Measurements from ENCODE around the gene SUDS3.

The SUDS3 gene

DNA sequence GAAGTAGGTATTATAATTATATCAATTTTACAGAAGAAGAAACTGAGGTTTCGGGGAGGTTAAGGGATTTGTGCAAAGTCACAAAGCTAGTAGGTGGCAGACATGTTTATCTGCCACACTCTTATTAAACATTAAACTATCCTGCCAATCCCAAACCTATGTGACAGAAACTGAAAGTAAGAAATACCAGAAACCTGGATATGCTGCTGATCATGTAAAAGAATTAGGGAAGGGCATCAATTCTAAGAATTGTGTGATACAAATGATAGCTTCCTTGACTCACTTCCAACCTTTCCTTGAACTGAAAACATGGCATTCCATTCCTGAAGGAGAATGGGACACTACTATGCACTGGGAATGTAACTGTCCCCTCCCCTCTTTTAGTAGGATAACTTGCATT lies 20.5 kb upstream of the SUDS3 start:
- TF ChIP-seq FOXK2 (IDR thresholded peaks at IDR 0.05) (no peak), ZNF384 (IDR thresholded peaks at IDR 0.05) (no peak)
- ChIA-PET CTCF (no interaction called here), POLR2A (no interaction called here)
- no peak for DNase-seq (ENCODE audit: extremely low spot score)

- CTCF ChIA-PET = interaction anchor here (0.6 to 1.1 kb wide), 3 partner anchors 9 to 44 kb away, joined by 3 to 4 read pairs (median 3); no protein-coding TSS in a partner anchor
Observed at GRCh38 chr12:118356809-118357256, 19.5 kb upstream of the SUDS3 start.

DNA sequence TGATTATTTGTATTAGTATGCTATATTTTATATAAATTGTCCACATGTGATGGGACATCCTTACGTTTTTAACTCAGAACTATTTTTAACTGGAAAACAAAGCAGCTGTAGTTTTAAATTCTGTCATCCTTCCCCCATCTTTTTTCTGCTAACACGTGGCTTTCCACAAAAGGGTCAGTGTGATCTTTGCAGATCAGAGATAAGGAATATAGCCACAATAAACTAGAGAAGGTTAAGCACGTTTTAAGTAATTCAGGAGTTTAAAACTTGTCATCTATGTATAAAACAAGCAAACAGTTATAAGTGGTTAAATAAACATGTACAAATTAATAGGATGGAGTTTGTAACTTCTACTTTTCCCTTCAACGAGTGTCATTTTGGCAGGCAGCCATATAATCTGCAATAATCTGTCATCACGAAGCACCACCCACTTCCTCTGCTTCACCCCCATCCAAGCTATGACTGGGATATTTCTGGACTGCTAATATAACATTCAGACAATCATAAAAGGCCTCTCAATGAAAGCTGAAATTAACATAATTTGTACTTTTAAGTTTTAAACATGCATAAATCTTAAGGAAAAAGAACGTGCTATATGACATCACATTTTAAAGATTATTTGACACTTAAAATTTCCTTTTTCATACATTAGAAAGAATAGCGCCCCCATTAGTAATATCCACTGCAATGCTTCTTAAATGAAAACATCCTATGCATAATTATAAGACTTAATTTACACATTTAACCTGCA lies 18.9 kb upstream of the SUDS3 start:
- ChIA-PET CTCF (interaction anchor here (0.6 to 1.1 kb wide), 3 partner anchors 10 to 45 kb away, joined by 3 to 4 read pairs (median 3); no protein-coding TSS in a partner anchor), POLR2A (interaction anchor here (1.7 to 2.6 kb wide), 2 partner anchors 11 to 15 kb away, joined by 5 to 6 read pairs; partner anchors contain the start of gene TAOK3)
- DNase-seq (ENCODE audit: extremely low spot score) = peak; percentile 47
- TF ChIP-seq HDGF (IDR thresholded peaks at IDR 0.05; ENCODE audit: borderline replicate concordance) (no peak), L3MBTL2 (conservative IDR thresholded peaks at IDR 0.05) (peak; percentile 67), BHLHE40 (IDR thresholded peaks at IDR 0.05; ENCODE audit: borderline replicate concordance) (no peak), SUZ12 (IDR thresholded peaks at IDR 0.05) (no peak)

More at GRCh38 chr12:118356809-118357256, 19.5 kb upstream of the SUDS3 start:
- DNase-seq (ENCODE audit: extremely low spot score) = no peak
- POLR2A ChIA-PET = no interaction called here
- TF ChIP-seq BHLHE40 (IDR thresholded peaks at IDR 0.05; ENCODE audit: borderline replicate concordance) (no peak), HDGF (IDR thresholded peaks at IDR 0.05; ENCODE audit: borderline replicate concordance) (no peak), ZNF384 (IDR thresholded peaks at IDR 0.05) (no peak), NFRKB (IDR thresholded peaks at IDR 0.05) (no peak), LEF1 (IDR thresholded peaks at IDR 0.05; ENCODE audit: borderline replicate concordance) (no peak), L3MBTL2 (conservative IDR thresholded peaks at IDR 0.05) (no peak), PKNOX1 (IDR thresholded peaks at IDR 0.05) (no peak), ELF4 (IDR thresholded peaks at IDR 0.05) (no peak), FOXK2 (IDR thresholded peaks at IDR 0.05) (no peak), CTBP1 (IDR thresholded peaks at IDR 0.05; ENCODE audit: borderline replicate concordance) (no peak), FOXM1 (IDR thresholded peaks at IDR 0.05; ENCODE audit: borderline replicate concordance) (no peak), SUZ12 (IDR thresholded peaks at IDR 0.05) (no peak), SP1 (IDR thresholded peaks at IDR 0.05) (no peak), FOXA1 (IDR thresholded peaks at IDR 0.05) (no peak), TARDBP (IDR thresholded peaks at IDR 0.05) (no peak), ARNT (IDR thresholded peaks at IDR 0.05) (no peak)

DNA sequence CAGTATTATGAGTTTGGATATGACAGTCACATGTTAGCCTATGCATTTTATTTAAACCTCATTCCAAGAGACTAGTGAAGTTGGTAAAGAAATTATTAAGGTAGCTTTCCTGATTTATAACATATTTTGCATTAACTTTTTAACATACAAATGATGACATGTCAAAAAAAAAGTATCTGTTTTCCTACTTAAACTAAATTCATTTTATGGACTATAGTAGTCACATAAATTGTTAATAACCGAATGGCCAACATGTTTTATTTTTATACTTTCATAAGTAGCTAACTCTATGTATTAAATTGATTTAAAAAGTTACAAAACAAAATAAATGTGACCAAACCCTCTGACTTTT lies 18.4 kb upstream of the SUDS3 start:
- no peak for TF ChIP-seq LEF1 (IDR thresholded peaks at IDR 0.05; ENCODE audit: borderline replicate concordance)
- TF ChIP-seq SP1 (IDR thresholded peaks at IDR 0.05) = no peak
- no peak for TF ChIP-seq BHLHE40 (IDR thresholded peaks at IDR 0.05; ENCODE audit: borderline replicate concordance)
- no peak for TF ChIP-seq ZNF384 (IDR thresholded peaks at IDR 0.05)
- no peak for TF ChIP-seq SUZ12 (IDR thresholded peaks at IDR 0.05)
- TF ChIP-seq ELF4 (IDR thresholded peaks at IDR 0.05) = no peak
- TF ChIP-seq PKNOX1 (IDR thresholded peaks at IDR 0.05) = no peak
- ChIA-PET POLR2A (interaction anchor here (1.7 to 2.6 kb wide), 2 partner anchors 11 to 15 kb away, joined by 5 to 6 read pairs; partner anchors contain the start of gene TAOK3), CTCF (interaction anchor here (1.1 kb wide), 1 partner anchor 18 kb away, joined by 4 read pairs; the partner anchor contains the start of gene SUDS3)
- DNase-seq (ENCODE audit: extremely low spot score) = no peak

DNA sequence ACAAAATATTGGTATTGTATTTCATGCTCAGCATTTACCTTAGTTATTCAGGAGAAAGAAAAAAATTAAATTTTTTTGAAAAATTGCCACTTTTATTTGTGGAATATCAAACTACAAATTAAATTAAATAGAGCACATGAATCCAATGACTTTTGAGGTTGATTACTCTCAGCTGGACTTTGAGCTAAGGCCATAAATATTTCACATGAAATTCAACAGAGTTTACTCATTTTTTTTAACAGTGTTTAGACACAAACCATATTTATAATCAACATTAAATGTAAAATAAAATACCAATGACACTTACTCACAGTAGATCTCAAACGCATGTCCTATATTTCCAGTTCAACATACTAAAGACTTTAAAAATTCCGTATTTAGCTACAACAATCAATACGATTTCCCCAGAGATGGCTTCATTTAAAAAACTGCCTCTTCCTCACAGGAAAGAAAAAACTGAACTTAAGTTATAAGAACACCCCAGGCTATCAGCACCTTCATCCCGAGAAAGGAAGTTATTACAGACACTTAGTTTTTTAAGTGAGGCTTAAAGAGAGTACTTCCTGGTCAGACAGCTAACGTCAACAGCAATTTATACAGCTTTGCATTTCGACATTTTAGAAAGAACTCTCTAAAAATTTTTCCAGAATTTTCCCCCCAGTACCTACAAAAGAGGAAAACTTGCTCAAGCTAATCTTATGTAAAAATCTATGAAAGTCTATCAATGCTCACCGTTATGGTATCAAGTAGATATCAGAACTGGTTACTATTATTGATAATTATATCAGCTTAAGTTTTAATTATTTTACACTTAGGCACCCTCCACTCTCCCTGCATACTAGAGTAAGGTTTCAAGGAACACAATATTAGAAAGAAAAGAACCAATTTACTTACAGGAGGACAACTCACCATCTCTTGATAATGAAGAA lies 17.5 kb upstream of the SUDS3 start:
- ChIA-PET POLR2A (interaction anchor here (1.7 to 2.6 kb wide), 2 partner anchors 10 to 14 kb away, joined by 5 to 6 read pairs; partner anchors contain the start of gene TAOK3), CTCF (interaction anchor here (1.1 kb wide), 1 partner anchor 17 kb away, joined by 4 read pairs; the partner anchor contains the start of gene SUDS3)
- DNase-seq (ENCODE audit: extremely low spot score) = no peak
- TF ChIP-seq HDGF (IDR thresholded peaks at IDR 0.05; ENCODE audit: borderline replicate concordance) (no peak), ZNF384 (IDR thresholded peaks at IDR 0.05) (no peak), L3MBTL2 (conservative IDR thresholded peaks at IDR 0.05) (no peak), ELF4 (IDR thresholded peaks at IDR 0.05) (no peak), CTBP1 (IDR thresholded peaks at IDR 0.05; ENCODE audit: borderline replicate concordance) (no peak), FOXK2 (IDR thresholded peaks at IDR 0.05) (no peak), SUZ12 (IDR thresholded peaks at IDR 0.05) (no peak), FOXA1 (IDR thresholded peaks at IDR 0.05) (no peak), TARDBP (IDR thresholded peaks at IDR 0.05) (no peak), ARNT (IDR thresholded peaks at IDR 0.05) (no peak), FOXM1 (IDR thresholded peaks at IDR 0.05; ENCODE audit: borderline replicate concordance) (no peak), NFRKB (IDR thresholded peaks at IDR 0.05) (no peak), LEF1 (IDR thresholded peaks at IDR 0.05; ENCODE audit: borderline replicate concordance) (no peak), PKNOX1 (IDR thresholded peaks at IDR 0.05) (no peak), SP1 (IDR thresholded peaks at IDR 0.05) (no peak), BHLHE40 (IDR thresholded peaks at IDR 0.05; ENCODE audit: borderline replicate concordance) (no peak)

All from HEK293T (cell line).